NB4 (cell line): Measurements from ENCODE around the gene KLK5.

Experiments used
- CTCF ChIP-seq: IDR thresholded peaks from one replicate; pipeline ENCODE4 v1.5.1; 2012; ENCODE audit warnings: low read depth, low read length
- POLR2A ChIP-seq: IDR thresholded peaks from 2 replicates; pipeline ENCODE4 v1.6.1; 2011; ENCODE audit warnings: mild to moderate bottlenecking; ENCODE audit not compliant: insufficient read length; ENCODE audit errors: extremely low read depth
- TF ChIP-seq, protein P1 (sequence below): IDR thresholded peaks from 2 replicates; pipeline ENCODE4 v1.6.1; 2011; ENCODE audit warnings: low read depth, low read length

- TF ChIP-seq CTCF (no peak), POLR2A (no peak)
- TF ChIP-seq, protein P1, sequence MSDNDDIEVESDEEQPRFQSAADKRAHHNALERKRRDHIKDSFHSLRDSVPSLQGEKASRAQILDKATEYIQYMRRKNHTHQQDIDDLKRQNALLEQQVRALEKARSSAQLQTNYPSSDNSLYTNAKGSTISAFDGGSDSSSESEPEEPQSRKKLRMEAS, result no peak
Observed at GRCh38 chr19:50978772-50979390, 26.0 kb upstream of the KLK5 start.
